Renal pelvis (tissue), 4 donors: Measurements from ENCODE around the gene SYNGR1. TPM values are rescaled to one million over a fixed set of nuclear protein-coding genes. Genes with fewer than 3 reads are reported as not detected.

Experiments used
- DNase-seq: peaks from one replicate; pipeline ENCODE4 v3.0.0-alpha.2; 2013
- polyA plus RNA-seq, 3 donors: library from polyadenylated mRNA; unstranded; fragments of 120-200 nt; gene quantifications; one replicate each; pipeline ENCODE4 v1.2.1, GENCODE V29; 2013; ENCODE audit not compliant: insufficient read length in 3 of 3

SYNGR1 gene
- polyA plus RNA-seq, 3 donors: 25.2 to 27.7 (median 27.4) TPM

GRCh38 chr22:39426380-39427043 lies 76.7 kb downstream of the SYNGR1 start:
- no peak for DNase-seq

GRCh38 chr22:39427751-39428596 lies 78.2 kb downstream of the SYNGR1 start:
- no peak for DNase-seq

GRCh38 chr22:39428597-39429071 lies 78.8 kb downstream of the SYNGR1 start:
- peak; percentile 42 for DNase-seq

- no peak for DNase-seq
Observed at GRCh38 chr22:39429186-39429585, 79.4 kb downstream of the SYNGR1 start.

- DNase-seq: no peak
Observed at GRCh38 chr22:39429916-39430575, 80.3 kb downstream of the SYNGR1 start.

- DNase-seq: no peak
Observed at GRCh38 chr22:39430576-39431150, 80.9 kb downstream of the SYNGR1 start.

- no peak for DNase-seq
Observed at GRCh38 chr22:39431216-39431801, 81.5 kb downstream of the SYNGR1 start.

GRCh38 chr22:39431821-39432251 lies 82.0 kb downstream of the SYNGR1 start:
- no peak for DNase-seq

GRCh38 chr22:39432361-39432811 lies 82.6 kb downstream of the SYNGR1 start:
- no peak for DNase-seq

GRCh38 chr22:39433476-39434242 lies 83.9 kb downstream of the SYNGR1 start:
- no peak for DNase-seq

GRCh38 chr22:39434243-39434653 lies 84.5 kb downstream of the SYNGR1 start:
- no peak for DNase-seq

- no peak for DNase-seq
Observed at GRCh38 chr22:39434721-39435120, 84.9 kb downstream of the SYNGR1 start.

Other genes starting within 250 kb of the SYNGR1 start
- 10 to 100 TPM in 2 of 3 donors, 1 to 10 TPM in 1; 8.0 to 12.8 (median 12.4) TPM for gene CBX7, start 197.3 kb upstream of the SYNGR1 start, polyA plus RNA-seq
- 10 to 100 TPM; 14.6 to 17.9 (median 16.1) TPM for gene PDGFB, start 105.0 kb upstream of the SYNGR1 start, polyA plus RNA-seq
- 1,000 to 10,000 TPM; 2,781 to 3,416 (median 3,386) TPM for gene RPL3, start 30.4 kb upstream of the SYNGR1 start, polyA plus RNA-seq
- 10 to 100 TPM; 30.9 to 35.4 (median 31.0) TPM for gene TAB1, start 49.8 kb downstream of the SYNGR1 start, polyA plus RNA-seq
- gene MGAT3, start 107.0 kb downstream of the SYNGR1 start, polyA plus RNA-seq: 10 to 100 TPM; 31.2 to 32.6 (median 31.3) TPM
- 10 to 100 TPM; 34.9 to 39.5 (median 36.7) TPM for gene MIEF1, start 152.3 kb downstream of the SYNGR1 start, polyA plus RNA-seq
- gene ATF4, start 170.6 kb downstream of the SYNGR1 start, polyA plus RNA-seq: 100 to 1,000 TPM; 272 to 297 (median 273) TPM
- 10 to 100 TPM; 51.3 to 64.9 (median 62.9) TPM for gene RPS19BP1, start 182.8 kb downstream of the SYNGR1 start, polyA plus RNA-seq
- under 1 TPM; 0.04 to 0.09 (median 0.09) TPM for gene CACNA1I, start 220.8 kb downstream of the SYNGR1 start, polyA plus RNA-seq